NCI-H146 treated with DMSO at 0.1 percent for 48 hours (cell line): Measurements from ENCODE around the gene UBE3A.
"Not testable (repeated sequence)": the region's sequence is repeated elsewhere in the genome, so short reads cannot be mapped to it uniquely, and the experiment has no call there.

ENCODE experiments used
- DNase-seq: peaks from one replicate; lab custom pipeline; 2025; ENCODE audit not compliant: unreplicated experiment; lab: John Stamatoyannopoulos, UW

Gene UBE3A

DNA sequence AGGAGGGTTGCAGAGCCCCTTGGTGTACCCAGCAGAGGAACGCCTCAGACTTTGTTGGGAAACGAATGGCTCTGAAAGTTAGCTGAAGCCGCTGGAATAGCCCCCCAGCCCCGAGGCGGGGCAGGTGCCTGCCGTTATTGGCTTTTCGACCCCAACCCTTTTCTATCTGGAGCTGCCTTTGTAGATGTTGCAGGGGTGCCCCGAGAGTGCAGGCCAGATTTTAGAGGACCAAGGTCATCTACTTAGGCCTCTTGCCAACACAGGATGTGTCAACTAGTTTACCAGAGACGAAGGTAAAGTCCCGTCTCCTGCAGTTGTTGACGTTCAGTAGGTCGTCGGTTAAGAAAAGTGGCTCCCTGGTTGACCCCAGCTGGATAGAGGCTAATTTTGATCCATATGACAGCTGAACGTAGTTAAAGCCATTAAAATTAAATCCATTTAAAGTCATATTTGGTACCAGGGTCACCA, 579 bp upstream of the UBE3A start:
- no peak for DNase-seq

DNA sequence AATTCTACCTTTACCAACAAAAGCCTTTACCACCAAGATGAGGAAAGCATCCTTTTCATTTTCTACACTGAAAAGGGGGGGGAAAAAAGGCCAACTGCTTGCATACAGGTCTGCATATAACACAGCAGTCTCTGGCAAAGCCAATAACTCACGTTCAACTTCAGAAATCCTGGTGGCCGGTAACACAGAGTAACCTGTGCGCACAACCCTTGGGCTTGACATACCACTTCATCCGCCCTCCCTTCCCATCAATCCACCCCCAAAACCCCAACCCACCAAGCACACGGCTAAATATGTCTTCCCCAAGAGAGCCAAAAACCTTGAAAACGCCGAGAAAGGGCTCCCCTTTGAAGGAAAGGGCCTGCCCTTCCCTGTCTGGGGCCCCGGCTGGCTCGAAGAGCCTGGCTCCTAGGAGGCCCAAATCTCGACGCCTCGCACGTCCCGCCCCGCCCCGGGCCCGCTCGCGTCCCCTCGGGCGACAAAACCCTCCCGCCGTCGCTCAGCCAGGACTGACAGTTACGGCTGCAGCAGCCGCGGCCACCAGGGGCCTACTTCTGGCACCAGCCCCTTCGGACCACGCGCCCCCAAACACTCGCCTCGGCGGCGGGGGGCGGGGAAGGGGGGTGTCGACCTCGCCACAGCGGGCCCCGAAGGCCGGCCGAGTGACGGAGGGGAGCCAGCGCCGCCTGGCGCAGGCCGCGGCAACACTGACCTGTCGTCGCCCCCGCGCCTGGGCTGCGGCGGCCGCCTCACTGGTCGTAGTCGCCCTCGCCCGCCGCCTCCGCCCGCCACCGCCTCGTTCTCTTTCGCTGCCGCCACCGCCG, 835 bp downstream of the UBE3A start:
- peak; percentile 1 for DNase-seq

- no peak for DNase-seq
Observed at GRCh38 chr15:25436707-25437106, 2.1 kb downstream of the UBE3A start.

- DNase-seq = no peak
Observed at GRCh38 chr15:25435474-25436243, 3.2 kb downstream of the UBE3A start.

- no peak for DNase-seq
Observed at GRCh38 chr15:25433118-25433865, 5.5 kb downstream of the UBE3A start.

DNA sequence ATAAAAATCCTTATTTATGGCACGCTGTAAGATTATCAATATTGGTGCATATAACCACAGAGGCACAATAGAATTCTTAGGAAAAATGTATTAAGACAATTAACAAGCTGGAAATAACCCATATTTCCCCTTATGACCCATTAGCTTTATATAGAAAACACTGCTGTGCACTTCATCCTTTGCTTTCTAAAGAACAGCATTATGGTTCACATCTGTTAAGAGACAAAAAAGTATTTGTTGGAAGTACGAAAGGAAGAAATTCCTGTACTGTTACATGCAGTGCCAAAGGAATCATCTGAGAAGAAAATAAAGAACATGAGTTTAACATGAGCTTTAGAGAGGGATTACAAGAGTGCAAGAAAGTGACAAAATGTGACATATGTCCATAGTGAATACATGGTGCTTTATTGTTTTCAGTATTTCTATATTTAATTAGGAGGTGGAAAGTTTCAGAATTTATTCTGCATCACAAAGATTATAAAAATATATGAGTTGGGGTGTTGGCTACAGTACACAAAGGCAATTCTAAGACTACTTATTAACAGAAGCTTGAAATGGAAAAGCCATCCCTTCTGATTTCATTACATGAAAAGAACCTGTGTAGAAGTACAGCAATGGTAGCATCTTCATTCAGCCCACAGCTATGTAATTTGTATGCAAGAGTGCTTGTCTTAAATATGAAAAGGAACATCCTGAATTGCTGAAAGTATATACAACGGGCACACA, 6.8 kb downstream of the UBE3A start:
- DNase-seq = no peak

DNA sequence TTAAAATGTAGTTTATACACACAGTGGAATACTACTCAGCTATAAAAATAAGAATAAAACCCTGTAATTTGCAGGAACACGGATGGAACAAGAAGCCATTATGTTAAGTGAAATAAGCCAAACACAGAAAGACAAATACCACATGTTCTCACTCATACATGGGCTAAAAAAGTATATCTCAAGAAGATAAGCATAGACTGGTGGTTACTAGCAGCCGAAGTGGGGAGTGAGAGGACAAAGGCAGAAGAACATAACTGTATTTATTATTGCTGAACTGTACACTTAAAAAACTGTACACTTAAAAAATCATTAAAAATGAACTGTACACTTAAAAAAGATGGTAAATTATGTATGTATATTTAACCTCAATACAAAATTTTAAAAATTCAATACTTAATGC, 11.0 kb downstream of the UBE3A start:
- no peak for DNase-seq

DNA sequence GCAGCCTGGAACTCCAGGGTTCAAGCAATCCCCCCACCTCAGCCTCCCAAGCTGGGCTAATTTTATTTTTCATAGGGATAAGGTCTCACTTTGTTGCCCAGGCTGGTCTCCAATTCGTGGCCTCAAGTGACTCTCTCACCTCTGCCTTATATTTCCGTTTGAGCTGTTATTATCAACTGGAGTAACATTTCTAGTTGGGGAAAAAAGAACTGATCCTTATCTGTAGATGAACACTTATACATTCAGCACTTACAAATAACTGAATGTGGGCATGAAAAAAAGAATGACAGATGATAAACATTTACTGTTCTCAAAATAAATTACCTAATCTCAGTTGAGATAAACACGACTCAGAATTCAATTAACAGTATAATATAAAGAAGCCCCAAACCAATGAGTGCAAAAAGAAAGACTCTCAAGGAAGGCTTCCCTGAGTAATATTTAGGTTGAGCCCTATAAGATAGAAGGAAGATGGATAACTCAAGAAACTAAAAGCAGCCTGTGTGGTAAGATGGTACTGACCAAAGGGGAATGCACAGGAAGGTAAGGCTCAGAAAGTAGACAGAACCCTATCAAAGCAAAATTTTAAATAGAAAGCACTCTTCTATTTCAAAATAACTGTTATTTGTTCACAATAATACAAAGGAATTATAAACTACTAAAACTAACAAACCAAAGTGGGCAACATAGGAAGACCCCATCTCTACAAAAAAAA, 11.8 kb downstream of the UBE3A start:
- DNase-seq = no peak

GRCh38 chr15:25424073-25424472, 14.8 kb downstream of the UBE3A start:
- no peak for DNase-seq

DNA sequence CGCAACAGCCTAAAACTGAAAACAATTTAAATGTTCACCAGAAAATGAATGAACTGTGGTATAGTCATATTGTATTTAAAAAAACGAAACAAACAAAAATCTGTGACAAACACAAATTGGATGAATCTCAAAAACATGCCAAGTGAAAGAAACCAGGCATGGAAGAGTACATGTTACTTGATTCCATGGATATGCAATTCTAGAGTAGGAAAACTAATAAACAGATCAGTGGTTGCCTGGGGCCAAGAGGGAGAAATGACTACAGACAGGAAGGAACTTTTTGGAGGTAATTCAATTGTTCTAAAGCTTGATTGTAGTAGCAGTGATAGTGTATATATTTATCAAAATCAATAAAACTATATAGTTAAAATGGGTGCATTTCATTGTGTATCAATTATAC, 16.8 kb downstream of the UBE3A start:
- no peak for DNase-seq

- no peak for DNase-seq
Observed at GRCh38 chr15:25418202-25418601, 20.6 kb downstream of the UBE3A start.

DNA sequence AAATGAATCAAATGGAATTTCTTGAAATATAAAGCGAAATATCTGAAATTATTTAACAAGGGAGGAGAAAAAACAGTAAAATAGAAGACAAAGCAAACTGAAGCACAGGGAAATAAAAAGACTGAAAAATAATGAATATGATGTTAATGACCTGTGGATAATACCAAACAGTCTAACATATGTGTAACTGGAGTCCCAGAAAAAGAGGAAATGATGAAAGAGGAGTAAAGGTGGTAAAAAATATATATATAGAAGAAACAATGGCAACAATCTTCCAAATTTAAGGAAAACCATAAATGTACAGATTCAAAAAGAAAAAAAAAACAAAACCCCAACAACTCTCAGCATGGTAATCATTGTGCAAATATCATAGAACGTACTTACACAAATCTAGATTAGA, 21.2 kb downstream of the UBE3A start:
- no peak for DNase-seq

GRCh38 chr15:25416693-25417092, 22.1 kb downstream of the UBE3A start:
- no peak for DNase-seq

- no peak for DNase-seq
Observed at GRCh38 chr15:25415707-25416106, 23.1 kb downstream of the UBE3A start.

GRCh38 chr15:25415217-25415616, 23.6 kb downstream of the UBE3A start:
- DNase-seq = no peak

GRCh38 chr15:25410649-25411048, 28.2 kb downstream of the UBE3A start:
- DNase-seq = no peak

- DNase-seq = not testable (repeated sequence)
Observed at GRCh38 chr15:25409731-25410130, 29.1 kb downstream of the UBE3A start.

DNA sequence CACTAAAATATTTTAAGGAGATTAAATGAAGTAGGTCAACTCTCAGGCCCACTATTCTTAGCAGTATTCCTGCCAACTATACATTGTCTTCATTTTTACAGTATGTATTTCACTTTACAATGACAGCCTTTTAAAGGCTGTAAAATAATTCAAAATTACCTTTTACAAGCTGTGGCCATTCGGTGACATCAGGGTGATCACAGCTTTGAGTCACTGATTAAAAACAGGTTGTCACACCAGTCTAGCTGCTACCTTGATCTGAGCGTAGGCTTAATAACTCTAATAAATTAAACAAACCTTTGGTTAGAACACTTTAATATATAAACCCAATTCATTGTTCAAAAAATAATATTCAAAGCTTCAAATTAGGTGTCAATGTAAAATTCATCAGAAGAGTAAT, 29.9 kb downstream of the UBE3A start:
- no peak for DNase-seq

DNA sequence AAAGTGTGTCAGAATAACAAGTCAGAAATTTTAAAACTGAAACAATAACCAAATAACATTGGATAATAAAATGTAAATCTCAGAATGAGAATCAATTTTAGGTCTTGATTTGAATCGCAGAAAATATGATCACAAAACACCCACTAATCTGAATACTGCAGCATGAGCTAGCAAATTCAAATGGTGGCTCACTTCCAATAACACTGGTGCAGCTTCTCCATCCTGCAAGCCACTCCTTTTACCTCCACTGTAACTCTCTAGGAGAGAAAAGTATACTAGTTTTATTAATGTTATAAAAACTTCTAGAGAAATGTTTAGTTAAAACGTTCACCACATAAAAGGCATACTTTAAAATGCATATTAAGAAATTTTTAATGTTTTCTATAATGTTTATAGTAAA, 30.4 kb downstream of the UBE3A start:
- DNase-seq = no peak

- no peak for DNase-seq
Observed at GRCh38 chr15:25407950-25408349, 30.9 kb downstream of the UBE3A start.
